Kidney (tissue), 14 donors: ENCODE results near the gene MEIS2. TPM values are rescaled to one million over a fixed set of nuclear protein-coding genes. Genes with fewer than 3 reads are reported as not detected.

ENCODE experiments used
- DNase-seq, 5 donors: peaks; one replicate each; pipeline ENCODE4 v3.0.0-alpha.2; 2013 to 2020
- FAIRE-seq: peaks from 2 replicates; lab custom pipeline; 2012; peaks lifted over from hg19 to GRCh38; lab: Jason Lieb, UNC
- H3K27ac ChIP-seq, 2 donors: one replicate each; pipeline ENCODE4 v1.7.0; 2013; ENCODE audit warnings: low read depth in 2 of 2, low read length in 2 of 2, inconsistent platforms in 1 of 2
- H3K27me3 ChIP-seq: one replicate; pipeline ENCODE4 v1.7.1; 2013; ENCODE audit warnings: low read length, inconsistent platforms; ENCODE audit not compliant: control insufficient read depth, insufficient read depth
- H3K36me3 ChIP-seq, 3 donors: one replicate each; pipeline versions ENCODE4 v1.7.0 to v1.7.1; 2013; ENCODE audit warnings: low read length in 3 of 3, control low read depth in 1 of 3, inconsistent platforms in 1 of 3; ENCODE audit not compliant: insufficient read depth in 3 of 3, control insufficient read depth in 2 of 3
- H3K4me1 ChIP-seq, 3 donors: one replicate each; pipeline versions ENCODE4 v1.7.0 to v1.7.1; 2013; ENCODE audit warnings: low read length in 3 of 3, inconsistent platforms in 1 of 3, low read depth in 1 of 3; ENCODE audit not compliant: control insufficient read depth in 2 of 3, insufficient read depth in 2 of 3
- H3K4me3 ChIP-seq, 3 donors: one replicate each; pipeline versions ENCODE4 v1.7.0 to v1.8.1; 2013; ENCODE audit warnings: low read length in 3 of 3, control low read depth in 1 of 3, inconsistent platforms in 1 of 3
- H3K9ac ChIP-seq, 3 donors: one replicate each; pipeline versions ENCODE4 v1.7.0 to v1.7.1; 2013; ENCODE audit warnings: low read length in 3 of 3, control low read depth in 1 of 3, inconsistent platforms in 1 of 3
- H3K9me3 ChIP-seq, 3 donors: one replicate each; pipeline versions ENCODE4 v1.7.0 to v1.7.1; 2013; ENCODE audit warnings: low read length in 3 of 3, control low read depth in 1 of 3, inconsistent platforms in 1 of 3; ENCODE audit not compliant: control insufficient read depth in 2 of 3, insufficient read depth in 1 of 3
- CTCF ChIP-seq: IDR thresholded peaks from 3 replicates; pipeline ENCODE4 v1.5.1; 2012; ENCODE audit warnings: mild to moderate bottlenecking, moderate library complexity, borderline replicate concordance; ENCODE audit not compliant: insufficient read depth; ENCODE audit errors: extremely low read depth
- intact Hi-C: fragments of 100-400 bp; cut with DNase I; formaldehyde crosslinking; loops from one replicate; pipeline ENCODE4 v1.11.1; 2022
- polyA plus RNA-seq: library from polyadenylated mRNA; stranded (reverse); fragments of 350-450 nt; fragmentation: Illumina TruSeq; extraction: RNeasy Lipid Tissue Mini Kit (QIAGEN cat#74804); gene quantifications from one replicate; pipeline ENCODE4 v1.2.3, GENCODE V29; 2014; ENCODE audit warnings: low read depth, low replicate concordance; ENCODE audit not compliant: insufficient read depth
- total RNA-seq: library from RNA; stranded (reverse); fragmentation: NEBNext Ultra II Directional; extraction: Animal tissue kit (Norgen Biotek cat#: 25700); gene quantifications from one replicate; pipeline ENCODE4 v1.2.1, GENCODE V29; 2021
- donor health status: control.
- donor health status: control.
- donor health status: control.
- donor health status: control.
- donor health status: control.
- donor health status: DM: yes; HTN: yes; CAD: no.
- donor health status: Normal renal cell carcinoma (clear cell type).

MEIS2 gene
- total and polyA plus RNA-seq, 2 donors from 2014 or later: 14.7 to 50.9 TPM

DNA sequence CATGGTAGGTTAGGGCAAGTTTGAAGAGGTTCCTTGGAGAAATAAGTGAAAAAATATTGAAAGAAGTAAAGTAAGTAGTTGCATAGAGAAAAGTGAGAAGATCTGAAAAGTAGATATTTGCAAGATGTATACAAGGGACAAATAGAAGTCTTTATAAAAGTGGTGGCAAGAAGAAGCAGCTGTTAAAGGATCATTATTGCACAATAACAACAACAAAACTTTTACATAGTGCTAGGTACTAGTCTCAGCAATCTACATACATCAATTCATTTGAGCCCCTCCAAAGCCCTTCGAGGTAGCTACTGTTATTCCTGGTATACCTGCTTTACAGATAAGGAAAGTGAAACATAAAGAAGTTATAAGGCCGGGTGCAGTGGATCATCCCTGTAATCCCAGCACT, 239.6 kb downstream of the MEIS2 start:
- no peak for TF ChIP-seq CTCF
- DNase-seq (no peak), FAIRE-seq (no peak)
- Histone ChIP-seq H3K4me1 (no peaks in the 10 kb centered on the region), H3K9me3 (no peaks in the 10 kb centered on the region), H3K36me3 (no peaks in the 10 kb centered on the region), H3K9ac (no peak overlapping the region), H3K4me3 (no peak overlapping the region), H3K27me3 (no peaks in the 10 kb centered on the region), H3K27ac (no peak overlapping the region)
- intact Hi-C loops: no loop called here

DNA sequence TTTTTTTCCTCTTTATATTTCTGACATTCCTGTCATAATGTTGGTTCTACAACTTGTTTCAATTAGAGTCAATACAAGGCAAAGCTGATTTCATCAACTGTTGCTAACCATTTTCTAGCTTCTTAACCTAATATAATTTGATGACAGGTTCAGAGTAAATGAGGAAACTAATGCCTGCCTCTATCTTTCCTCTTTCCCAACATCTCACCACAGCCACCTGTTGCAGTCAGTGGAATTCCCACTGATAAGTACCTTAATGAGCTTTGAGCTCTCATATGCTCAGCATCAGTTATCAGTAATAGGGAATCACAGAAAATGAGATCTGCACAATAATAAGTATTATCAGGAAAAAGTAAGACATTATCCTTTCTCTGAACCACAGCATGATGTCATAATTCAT, 241.9 kb downstream of the MEIS2 start:
- no peak for FAIRE-seq
- Histone ChIP-seq H3K36me3 (no peaks in the 10 kb centered on the region), H3K27me3 (no peaks in the 10 kb centered on the region)

DNA sequence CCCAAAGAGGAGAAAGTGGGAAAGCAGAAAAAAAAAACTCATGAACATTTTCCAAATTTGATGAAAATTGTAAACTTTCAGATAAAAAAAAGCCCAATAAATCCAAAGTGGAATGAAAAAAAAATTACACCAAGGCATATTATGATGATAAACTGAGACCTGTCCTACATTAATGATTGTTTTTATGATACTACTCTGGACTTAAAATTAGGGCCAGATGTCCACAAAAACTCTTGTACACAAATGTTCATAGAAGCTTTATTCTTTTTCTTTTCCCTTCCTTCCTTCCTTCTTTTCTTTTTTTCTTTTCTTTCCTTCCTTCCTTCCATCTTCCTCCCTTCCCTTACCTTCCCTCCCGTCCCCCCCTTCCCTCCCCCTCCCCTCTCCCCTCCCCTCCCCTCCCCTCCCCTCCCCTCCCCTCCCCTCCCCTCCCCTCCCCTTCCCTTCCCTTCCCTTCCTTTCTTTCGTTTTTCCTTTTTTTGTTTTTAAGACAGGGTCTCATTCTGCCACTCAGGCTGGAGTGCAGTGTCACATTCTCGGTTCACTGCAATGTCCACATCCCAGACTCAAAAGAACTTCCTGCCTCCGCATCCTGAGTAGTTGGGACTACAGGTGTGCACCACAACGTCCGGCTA, 243.9 kb downstream of the MEIS2 start:
- FAIRE-seq: no peak
- TF ChIP-seq CTCF: no peak
- Histone ChIP-seq H3K27ac (no peak overlapping the region), H3K9me3 (no peaks in the 10 kb centered on the region), H3K27me3 (no peaks in the 10 kb centered on the region), H3K4me1 (no peaks in the 10 kb centered on the region), H3K36me3 (no peaks in the 10 kb centered on the region), H3K4me3 (no peak overlapping the region), H3K9ac (no peak overlapping the region)
- intact Hi-C loops: no loop called here
- DNase-seq: no peak

More for the DNA sequence above, 241.9 kb downstream of the MEIS2 start:
- Histone ChIP-seq H3K9ac (no peak overlapping the region), H3K9me3 (no peaks in the 10 kb centered on the region), H3K4me3 (no peak overlapping the region), H3K4me1 (no peaks in the 10 kb centered on the region), H3K27ac (no peak overlapping the region)
- no peak for TF ChIP-seq CTCF
- no peak for DNase-seq
- intact Hi-C loops: no loop called here

GRCh38 chr15:36850864-36851263, 249.5 kb downstream of the MEIS2 start:
- intact Hi-C loops: no loop called here
- Histone ChIP-seq H3K4me3 (no peak overlapping the region), H3K9me3 (no peaks in the 10 kb centered on the region), H3K27ac (no peak overlapping the region), H3K27me3 (no peaks in the 10 kb centered on the region), H3K36me3 (no peaks in the 10 kb centered on the region), H3K9ac (no peak overlapping the region), H3K4me1 (no peaks in the 10 kb centered on the region)
- TF ChIP-seq CTCF: no peak
- DNase-seq: no peak
- FAIRE-seq: no peak
